OCI-LY7 (cell line): ENCODE results near the gene CACNA2D1.

Experiments
- CTCF ChIP-seq: fragments of 200-600 bp; sonication (generic); conservative IDR thresholded peaks from 2 replicates; pipeline ENCODE4 v1.5.1; 2014; ENCODE audit warnings: mild to moderate bottlenecking, antibody characterized with exemption, low read length, moderate library complexity, mixed read lengths
- EZH2phosphoT487 ChIP-seq: fragments of 200-600 bp; sonication (generic); IDR thresholded peaks from 2 replicates; pipeline ENCODE4 v1.6.1; 2018; ENCODE audit warnings: low read depth, borderline replicate concordance, mild to moderate bottlenecking, mixed run types, antibody characterized with exemption, low read length, moderate library complexity, mixed read lengths

GRCh38 chr7:82362129-82362706 lies 81.4 kb downstream of the CACNA2D1 start:
- TF ChIP-seq CTCF (no peak), EZH2phosphoT487 (no peak)
